Spleen (tissue), 7 donors: ENCODE results near the gene CDH3.

Source experiments
- CTCF ChIP-seq, 11 experiments: fragments of 200-600 bp in 7 of 11; fragments of 450-650 bp in 4 of 11; sonication (generic) in 4 of 11; IDR thresholded peaks in 8 of 11; conservative IDR thresholded peaks in 3 of 11; 1 replicate in 7 of 11; 2 replicates in 4 of 11; pipeline versions ENCODE4 v1.4.0 to v1.8.0; 2016 to 2021; ENCODE audit warnings: antibody characterized with exemption in 11 of 11, inconsistent platforms in 4 of 11, mild to moderate bottlenecking in 1 of 11
- POLR2A ChIP-seq, 3 donors: fragments of 450-650 bp; IDR thresholded peaks; one replicate each; pipeline ENCODE4 v1.5.1; 2017; ENCODE audit warnings: antibody characterized with exemption in 3 of 3, mild to moderate bottlenecking in 1 of 3
- donor health status: DM: no; HTN: no; CAD: no; lungs with moderate emphysema.
- donor health status: DM: no; HTN: no; CAD: no.
- donor health status: DM: no; HTN: no; CAD: no.

- no peak for TF ChIP-seq CTCF (IDR thresholded peaks at IDR 0.05 in 8 of 11, conservative IDR thresholded peaks at IDR 0.05 in 3 of 11)
- no peak for TF ChIP-seq POLR2A (IDR thresholded peaks at IDR 0.05)
Observed at GRCh38 chr16:68643227-68643626, 1.9 kb upstream of the CDH3 start.
